Spleen (tissue), 11 donors: ENCODE data around the gene GIT1. TPM values are rescaled to one million over a fixed set of nuclear protein-coding genes. Genes with fewer than 3 reads are reported as not detected.

Source experiments
- DNase-seq: peaks from one replicate; pipeline ENCODE4 v3.0.0-alpha.2; 2020
- H3K27ac ChIP-seq, 8 donors: fragments of 200-600 bp; sonication (generic) in 7 of 8; 1 replicate in 4 of 8; 2 replicates in 4 of 8; pipeline versions ENCODE4 v1.5.0 to v1.8.0; 2016 to 2021; ENCODE audit warnings: inconsistent platforms in 4 of 8, mild to moderate bottlenecking in 4 of 8, moderate library complexity in 1 of 8
- H3K27me3 ChIP-seq, 7 donors: fragments of 200-600 bp; sonication (generic) in 6 of 7; replicated peaks in 1 of 7; 1 replicate in 4 of 7; 2 replicates in 3 of 7; pipeline versions ENCODE4 v1.5.0 to v1.8.0; 2016 to 2021; ENCODE audit warnings: inconsistent platforms in 3 of 7, mild to moderate bottlenecking in 1 of 7
- H3K36me3 ChIP-seq, 6 donors: fragments of 200-600 bp; sonication (generic) in 5 of 6; 1 replicate in 4 of 6; 2 replicates in 2 of 6; pipeline versions ENCODE4 v1.5.0 to v1.8.0; 2016 to 2021; ENCODE audit warnings: inconsistent platforms in 2 of 6
- H3K4me1 ChIP-seq, 6 donors: fragments of 200-600 bp; sonication (generic) in 5 of 6; 1 replicate in 3 of 6; 2 replicates in 3 of 6; pipeline versions ENCODE4 v1.5.0 to v1.8.0; 2016 to 2021; ENCODE audit warnings: inconsistent platforms in 3 of 6
- H3K4me3 ChIP-seq, 8 donors: fragments of 200-600 bp; sonication (generic) in 7 of 8; 1 replicate in 4 of 8; 2 replicates in 4 of 8; pipeline versions ENCODE4 v1.5.0 to v1.8.0; 2016 to 2021; ENCODE audit warnings: inconsistent platforms in 4 of 8, mild to moderate bottlenecking in 4 of 8, moderate library complexity in 2 of 8
- H3K9me3 ChIP-seq, 8 donors: fragments of 200-600 bp; sonication (generic) in 7 of 8; 1 replicate in 4 of 8; 2 replicates in 4 of 8; pipeline versions ENCODE4 v1.5.0 to v1.8.0; 2016 to 2021; ENCODE audit warnings: inconsistent platforms in 4 of 8
- CTCF ChIP-seq, 11 experiments: fragments of 200-600 bp in 7 of 11; fragments of 450-650 bp in 4 of 11; sonication (generic) in 4 of 11; IDR thresholded peaks in 8 of 11; conservative IDR thresholded peaks in 3 of 11; 1 replicate in 7 of 11; 2 replicates in 4 of 11; pipeline versions ENCODE4 v1.4.0 to v1.8.0; 2016 to 2021; ENCODE audit warnings: antibody characterized with exemption in 11 of 11, inconsistent platforms in 4 of 11, mild to moderate bottlenecking in 1 of 11
- POLR2A ChIP-seq, 3 donors: fragments of 450-650 bp; IDR thresholded peaks; one replicate each; pipeline ENCODE4 v1.5.1; 2017; ENCODE audit warnings: antibody characterized with exemption in 3 of 3, mild to moderate bottlenecking in 1 of 3
- POLR2AphosphoS5 ChIP-seq, 3 donors: sonication (generic); formaldehyde crosslinking; IDR thresholded peaks; one replicate each; pipeline ENCODE4 v1.5.1; 2017; ENCODE audit warnings: antibody characterized with exemption in 3 of 3
- WGBS, 5 donors: extraction: QIAGEN DNeasy Blood & Tissue Kit in 3 of 5; methylation state at CpG; one replicate each; pipeline versions ENCODE4 v1.1.5 to v1.1.7; 2013 to 2018; 5-methylcytosine and 5-hydroxymethylcytosine counted together
- intact Hi-C: fragments of 100-400 bp; cut with DNase I; formaldehyde crosslinking; loops from one replicate; pipeline ENCODE4 v1.15.0; 2023; ENCODE audit warnings: low total_unique reads
- polyA plus RNA-seq, 3 donors: library from polyadenylated mRNA; stranded (reverse); fragments of 200-250 nt; gene quantifications; one replicate each; pipeline ENCODE4 v1.2.1, GENCODE V29; 2013
- total RNA-seq, 7 donors: library from RNA; depleted of rRNA in 3 of 7; stranded (reverse); fragments of >200 nt in 3 of 7; fragmentation: NEBNext Ultra II Directional in 4 of 7; extraction: Animal tissue kit (Norgen Biotek cat#: 25700) in 4 of 7; gene quantifications; one replicate each; pipeline versions ENCODE4 v1.1.0 to v1.2.1, GENCODE V29; 2016 to 2021
- donor health status: healthy with polysubstance abuse.
- donor health status: DM: no; HTN: no; CAD: no; lungs with moderate emphysema.
- donor health status: DM: no; HTN: no; CAD: no.
- donor health status: Bipolar disorder and iron deficiency.
- donor health status: healthy.
- donor health status: DM: no; HTN: no; CAD: no.
- donor health status: DM: yes; HTN: yes; CAD: no.

Gene GIT1
- total and polyA plus RNA-seq, 10 donors: 20.4 to 64.7 (median 46.0) TPM

DNA sequence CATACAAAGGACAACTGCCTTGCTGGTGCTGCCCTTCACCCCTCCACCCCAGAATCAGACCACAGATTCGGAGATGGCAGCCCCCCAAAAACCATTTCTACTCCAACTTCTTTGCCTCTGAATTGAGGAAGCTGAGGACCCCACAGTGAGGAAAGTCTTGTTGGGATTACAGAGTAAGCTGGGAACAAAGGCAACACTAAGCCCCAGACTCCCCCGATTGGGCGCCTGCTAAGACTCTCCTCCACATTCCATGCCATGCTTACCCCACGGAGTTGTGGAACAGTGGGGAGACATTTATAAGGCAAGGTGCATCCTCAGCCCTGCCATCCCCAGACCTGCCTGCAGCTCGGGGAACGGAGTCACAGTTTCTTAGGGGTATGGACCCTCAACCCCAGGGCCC, 1.9 kb downstream of the GIT1 start:
- Histone ChIP-seq H3K27ac (peak overlapping the region in 4 of 8 donors; percentile 81 to 88 (median 85)), H3K27me3 (peaks cover 0 to 14% (median 0%) of the 10 kb centered on the region in 7 donors), H3K4me3 (peak overlapping the region in 3 of 8 donors; percentile 82 to 95 (median 89)), H3K9me3 (no peaks in the 10 kb centered on the region), H3K36me3 (peaks cover 0 to 10% (median 5%) of the 10 kb centered on the region in 6 donors), H3K4me1 (peaks cover 67 to 90% (median 81%) of the 10 kb centered on the region in 6 donors)
- TF ChIP-seq CTCF (IDR thresholded peaks at IDR 0.05 in 8 of 11, conservative IDR thresholded peaks at IDR 0.05 in 3 of 11) (no peak), POLR2A (IDR thresholded peaks at IDR 0.05) (no peak), POLR2AphosphoS5 (IDR thresholded peaks at IDR 0.05) (no peak)
- 77 to 91% (median 84%) methylated on average over 4 to 6 of the region's 6 CpGs for WGBS, 5 donors
- DNase-seq: no peak
- intact Hi-C loops: no loop called here

DNA sequence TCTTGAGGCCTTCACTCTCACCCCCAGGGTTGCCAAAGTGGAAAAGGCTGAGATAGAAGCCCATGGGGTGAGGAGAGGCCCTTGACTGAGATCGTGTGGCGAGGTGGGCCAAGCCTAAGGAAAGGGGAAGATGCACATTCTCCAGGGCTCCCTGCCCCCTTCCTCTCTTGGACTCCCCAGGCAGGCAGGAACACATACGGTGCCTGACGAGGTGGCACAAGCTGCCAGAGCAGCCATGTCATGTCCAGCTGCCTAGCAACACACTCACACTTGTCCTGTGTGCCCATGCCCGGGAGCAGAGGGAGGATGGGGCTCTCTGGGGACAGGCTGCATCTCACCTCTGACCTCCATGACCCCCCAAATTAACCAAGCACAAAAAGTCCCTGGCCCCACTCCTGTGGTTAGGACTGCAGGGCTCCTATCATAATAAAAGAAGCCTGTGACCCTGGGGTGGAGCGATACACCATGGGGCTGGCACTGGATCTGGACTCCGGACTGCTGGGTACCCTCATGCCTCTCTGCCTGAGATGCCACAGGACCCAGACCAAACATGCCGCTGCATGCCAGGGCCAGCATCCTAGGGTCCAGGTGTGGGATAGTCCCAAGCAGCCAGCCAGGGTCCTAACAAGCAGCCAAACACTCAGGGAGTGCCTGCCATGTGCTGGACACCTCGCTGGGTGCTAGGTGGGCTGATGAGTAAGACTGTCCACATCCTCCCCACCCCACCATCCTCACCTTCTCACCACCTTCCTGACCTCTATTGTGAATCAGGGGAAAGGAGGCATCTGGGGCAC, 2.6 kb downstream of the GIT1 start:
- Histone ChIP-seq H3K27me3 (peaks cover 0 to 12% (median 0%) of the 10 kb centered on the region in 7 donors), H3K9me3 (no peaks in the 10 kb centered on the region), H3K27ac (peak overlapping the region in 4 of 8 donors; percentile 4 to 88 (median 80)), H3K4me3 (peak overlapping the region in 1 of 8 donors; percentile 95), H3K36me3 (peaks cover 0 to 17% (median 13%) of the 10 kb centered on the region in 6 donors), H3K4me1 (peaks cover 59 to 83% (median 74%) of the 10 kb centered on the region in 6 donors)
- 50 to 76% (median 61%) methylated on average over 5 to 9 of the region's 9 CpGs for WGBS, 5 donors
- intact Hi-C loops: no loop called here
- TF ChIP-seq CTCF (IDR thresholded peaks at IDR 0.05 in 8 of 11, conservative IDR thresholded peaks at IDR 0.05 in 3 of 11): no peak
- no peak for TF ChIP-seq POLR2A (IDR thresholded peaks at IDR 0.05)
- TF ChIP-seq POLR2AphosphoS5 (IDR thresholded peaks at IDR 0.05): no peak
- DNase-seq: no peak

- TF ChIP-seq POLR2AphosphoS5 (IDR thresholded peaks at IDR 0.05): peak; percentile 51 to 67 (median 63)
- peak in 5 of 11 experiments; percentile 14 to 44 (median 27) for TF ChIP-seq CTCF (IDR thresholded peaks at IDR 0.05 in 8 of 11, conservative IDR thresholded peaks at IDR 0.05 in 3 of 11)
- TF ChIP-seq POLR2A (IDR thresholded peaks at IDR 0.05): no peak
- Histone ChIP-seq H3K36me3 (peaks cover 0 to 33% (median 25%) of the 10 kb centered on the region in 6 donors), H3K9me3 (no peaks in the 10 kb centered on the region), H3K4me3 (peak overlapping the region in 6 of 8 donors; percentile 4 to 55 (median 20)), H3K27me3 (no peaks in the 10 kb centered on the region), H3K4me1 (peaks cover 48 to 78% (median 65%) of the 10 kb centered on the region in 6 donors), H3K27ac (peak overlapping the region; percentile 27 to 88 (median 75))
- WGBS, 5 donors: 40 to 48% (median 45%) methylated on average over 6 to 8 of the region's 8 CpGs
- intact Hi-C loops: no loop called here
- peak; percentile 76 for DNase-seq
These were observed 4.2 kb downstream of the GIT1 start for GRCh38 chr17:29585080-29585751.
